Fibroblast of lung (primary cell): Measurements from ENCODE around the gene TMEM151B. TPM values are rescaled to one million over a fixed set of nuclear protein-coding genes. Genes with fewer than 3 reads are reported as not detected.
A peak's percentile ranks its signal among the peaks of the same experiment; 100 is the strongest.

Source experiments
- DNase-seq, 2 donors: peaks; one replicate each; pipeline versions ENCODE4 v3.0.0 to v3.0.0-alpha.2; 2010; ENCODE audit warnings: low read depth in 2 of 2
- H2AFZ ChIP-seq: 2 replicates; pipeline ENCODE4 v1.5.1; 2012; ENCODE audit warnings: low read length, control low read depth, inconsistent platforms
- H3K27ac ChIP-seq: 2 replicates; pipeline ENCODE4 v1.5.1; 2011; ENCODE audit warnings: low read length, control low read depth; ENCODE audit not compliant: insufficient read depth
- H3K27me3 ChIP-seq: 2 replicates; pipeline ENCODE4 v1.5.1; 2011; ENCODE audit warnings: mild to moderate bottlenecking, low read length; ENCODE audit not compliant: control insufficient read depth, insufficient read depth
- H3K36me3 ChIP-seq: 2 replicates; pipeline ENCODE4 v1.5.1; 2011; ENCODE audit warnings: low read length; ENCODE audit not compliant: control insufficient read depth, insufficient read depth
- H3K4me1 ChIP-seq: 2 replicates; pipeline ENCODE4 v1.5.1; 2011; ENCODE audit warnings: low read length; ENCODE audit not compliant: control insufficient read depth, insufficient read depth; ENCODE audit errors: extremely low read depth
- H3K4me2 ChIP-seq: 2 replicates; pipeline ENCODE4 v1.5.1; 2011; ENCODE audit warnings: low read length, control low read depth; ENCODE audit not compliant: insufficient read depth; ENCODE audit errors: extremely low read depth
- H3K4me3 ChIP-seq, 4 experiments: fragments of 200-600 bp in 1 of 4; sonication (generic) in 1 of 4; replicated peaks in 1 of 4; 2 replicates each; pipeline ENCODE4 v1.5.1; 2011 to 2016; ENCODE audit warnings: low read length in 4 of 4, low read depth in 3 of 4, mild to moderate bottlenecking in 3 of 4, control low read depth in 2 of 4, inconsistent platforms in 1 of 4, mixed read lengths in 1 of 4; ENCODE audit not compliant: insufficient read depth in 1 of 4; ENCODE audit errors: control extremely low read depth in 1 of 4
- H3K79me2 ChIP-seq: 2 replicates; pipeline ENCODE4 v1.5.1; 2012; ENCODE audit warnings: mild to moderate bottlenecking, low read length, inconsistent platforms; ENCODE audit not compliant: control insufficient read depth, insufficient read depth
- H3K9ac ChIP-seq: 2 replicates; pipeline ENCODE4 v1.5.1; 2011; ENCODE audit warnings: mild to moderate bottlenecking, low read length, control low read depth; ENCODE audit not compliant: insufficient read depth
- H3K9me3 ChIP-seq: 2 replicates; pipeline ENCODE4 v1.5.1; 2012; ENCODE audit warnings: low read depth, low read length; ENCODE audit not compliant: control insufficient read depth, insufficient read depth
- H4K20me1 ChIP-seq: 2 replicates; pipeline ENCODE4 v1.5.1; 2011; ENCODE audit warnings: low read length; ENCODE audit not compliant: control insufficient read depth, insufficient read depth; ENCODE audit errors: extremely low read depth
- EZH2 ChIP-seq: IDR thresholded peaks from 2 replicates; pipeline ENCODE4 v1.5.1; 2012; ENCODE audit warnings: low read length, control low read depth, mild to moderate bottlenecking; ENCODE audit errors: missing control alignments
- polyA plus RNA-seq, 2 donors: library from polyadenylated mRNA; depleted of rRNA in 1 of 2; stranded (reverse) in 1 of 2; unstranded in 1 of 2; fragments of >200 nt; gene quantifications; 2 replicates each; pipeline ENCODE4 v1.2.1, GENCODE V29; 2011 to 2012; ENCODE audit warnings: missing spikeins in 1 of 2
- total RNA-seq: library from RNA; depleted of rRNA; stranded (reverse); fragments of >200 nt; gene quantifications from 2 replicates; pipeline ENCODE4 v1.2.1, GENCODE V29; 2014
- TF ChIP-seq, protein P1 (sequence below), 2 donors: IDR thresholded peaks in 1 of 2; conservative IDR thresholded peaks in 1 of 2; 1 replicate in 1 of 2; 2 replicates in 1 of 2; pipeline ENCODE4 v1.5.1; 2011 to 2012; ENCODE audit warnings: low read length in 2 of 2, control low read depth in 1 of 2, inconsistent platforms in 1 of 2, low read depth in 1 of 2, mild to moderate bottlenecking in 1 of 2

Gene TMEM151B
- total and polyA plus RNA-seq, 2 donors (not counting 1 experiment from before 2014, with no cell fraction given), result under 0.01 TPM; not detected in 1

DNA sequence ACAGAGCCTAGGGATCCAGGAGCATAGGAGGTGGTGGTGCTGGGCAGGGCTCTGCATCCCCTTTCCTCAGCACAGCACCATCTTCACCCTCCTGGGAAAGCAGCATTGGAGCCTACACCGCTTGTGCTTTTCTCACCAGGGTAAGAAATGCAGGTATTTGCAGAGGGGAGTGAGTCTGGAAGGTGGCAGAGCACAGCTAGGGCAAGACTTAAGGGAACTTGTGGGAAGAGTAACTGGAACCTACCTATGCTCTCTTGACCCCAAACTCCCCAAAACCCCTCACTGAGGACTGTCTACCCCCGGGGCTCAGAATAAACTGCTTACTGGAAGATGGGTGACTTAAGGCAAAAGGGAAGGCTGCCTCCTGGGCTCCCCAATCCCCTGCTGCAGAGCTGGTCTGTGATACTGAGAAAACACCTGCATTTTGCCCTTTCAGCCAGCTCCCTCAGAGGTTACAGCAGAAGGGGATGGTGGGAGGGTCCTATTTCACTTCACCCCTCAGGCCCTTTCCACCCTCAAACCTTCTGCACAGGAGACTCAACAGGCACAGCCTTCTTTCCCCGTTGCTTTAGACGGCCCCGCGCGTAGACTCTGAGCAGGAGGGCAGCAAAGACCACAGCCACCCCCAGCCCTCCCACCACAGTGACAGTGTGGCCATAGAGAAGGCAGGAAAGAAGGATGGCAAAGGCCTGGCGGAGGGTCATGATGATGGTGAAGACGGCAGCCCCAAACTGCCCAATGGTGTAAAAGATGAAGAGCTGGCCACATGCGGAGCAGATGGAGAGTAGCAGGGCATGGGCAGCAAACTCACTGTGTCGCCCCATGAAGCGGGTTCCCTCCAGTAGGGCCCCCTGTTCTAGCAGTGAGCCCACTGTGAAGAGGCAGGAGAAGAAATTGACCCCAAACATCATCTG lies 15.8 kb upstream of the TMEM151B start:
- TF ChIP-seq EZH2, result no peak
- TF ChIP-seq, protein P1, sequence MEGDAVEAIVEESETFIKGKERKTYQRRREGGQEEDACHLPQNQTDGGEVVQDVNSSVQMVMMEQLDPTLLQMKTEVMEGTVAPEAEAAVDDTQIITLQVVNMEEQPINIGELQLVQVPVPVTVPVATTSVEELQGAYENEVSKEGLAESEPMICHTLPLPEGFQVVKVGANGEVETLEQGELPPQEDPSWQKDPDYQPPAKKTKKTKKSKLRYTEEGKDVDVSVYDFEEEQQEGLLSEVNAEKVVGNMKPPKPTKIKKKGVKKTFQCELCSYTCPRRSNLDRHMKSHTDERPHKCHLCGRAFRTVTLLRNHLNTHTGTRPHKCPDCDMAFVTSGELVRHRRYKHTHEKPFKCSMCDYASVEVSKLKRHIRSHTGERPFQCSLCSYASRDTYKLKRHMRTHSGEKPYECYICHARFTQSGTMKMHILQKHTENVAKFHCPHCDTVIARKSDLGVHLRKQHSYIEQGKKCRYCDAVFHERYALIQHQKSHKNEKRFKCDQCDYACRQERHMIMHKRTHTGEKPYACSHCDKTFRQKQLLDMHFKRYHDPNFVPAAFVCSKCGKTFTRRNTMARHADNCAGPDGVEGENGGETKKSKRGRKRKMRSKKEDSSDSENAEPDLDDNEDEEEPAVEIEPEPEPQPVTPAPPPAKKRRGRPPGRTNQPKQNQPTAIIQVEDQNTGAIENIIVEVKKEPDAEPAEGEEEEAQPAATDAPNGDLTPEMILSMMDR (conservative IDR thresholded peaks at IDR 0.05 in 1 of 2, IDR thresholded peaks at IDR 0.05 in 1 of 2; ENCODE audit: low read depth in 1 of 2, low read length in 2 of 2), result no peak
- Histone ChIP-seq H3K79me2 (peaks cover 52% of the 10 kb centered on the region), H3K36me3 (peaks cover 32% of the 10 kb centered on the region), H3K27me3 (no peaks in the 10 kb centered on the region), H2AFZ (no peak overlapping the region), H3K9ac (no peak overlapping the region), H3K4me3 (peak overlapping the region in 1 of 4 experiments; percentile 14), H3K27ac (no peak overlapping the region), H4K20me1 (peaks cover 4% of the 10 kb centered on the region), H3K4me1 (peaks cover 8% of the 10 kb centered on the region), H3K9me3 (no peaks in the 10 kb centered on the region), H3K4me2 (no peak overlapping the region)
- peak in 1 of 2 donors; percentile 22 for DNase-seq

GRCh38 chr6:44255105-44255808 lies 15.0 kb upstream of the TMEM151B start:
- H3K4me1 ChIP-seq, result peaks cover 8% of the 10 kb centered on the region
- H3K36me3 ChIP-seq, result peaks cover 30% of the 10 kb centered on the region
- no peak overlapping the region for H3K27ac ChIP-seq
- DNase-seq, result peak in 1 of 2 donors; percentile 24
- no peak overlapping the region for H3K9ac ChIP-seq
- H2AFZ ChIP-seq, result no peak overlapping the region
- H3K4me2 ChIP-seq, result peak overlapping the region; percentile 88
- TF ChIP-seq, protein P1 (conservative IDR thresholded peaks at IDR 0.05 in 1 of 2, IDR thresholded peaks at IDR 0.05 in 1 of 2; ENCODE audit: low read depth in 1 of 2, low read length in 2 of 2), result no peak
- no peak for TF ChIP-seq EZH2
- H3K9me3 ChIP-seq, result no peaks in the 10 kb centered on the region
- no peaks in the 10 kb centered on the region for H3K27me3 ChIP-seq
- peak overlapping the region in 2 of 4 experiments; percentile 86 to 91 for H3K4me3 ChIP-seq
- H3K79me2 ChIP-seq, result peaks cover 44% of the 10 kb centered on the region
- peaks cover 3% of the 10 kb centered on the region for H4K20me1 ChIP-seq
